ENCODE data around the gene USH2A. TPM values are rescaled to one million over a fixed set of nuclear protein-coding genes. Genes with fewer than 3 reads are reported as not detected.

The USH2A gene
- polyA plus RNA-seq, 1 of the 3 experiments (the other 2 are of a cell fraction) = under 0.01 TPM

- TF ChIP-seq, protein P1, sequence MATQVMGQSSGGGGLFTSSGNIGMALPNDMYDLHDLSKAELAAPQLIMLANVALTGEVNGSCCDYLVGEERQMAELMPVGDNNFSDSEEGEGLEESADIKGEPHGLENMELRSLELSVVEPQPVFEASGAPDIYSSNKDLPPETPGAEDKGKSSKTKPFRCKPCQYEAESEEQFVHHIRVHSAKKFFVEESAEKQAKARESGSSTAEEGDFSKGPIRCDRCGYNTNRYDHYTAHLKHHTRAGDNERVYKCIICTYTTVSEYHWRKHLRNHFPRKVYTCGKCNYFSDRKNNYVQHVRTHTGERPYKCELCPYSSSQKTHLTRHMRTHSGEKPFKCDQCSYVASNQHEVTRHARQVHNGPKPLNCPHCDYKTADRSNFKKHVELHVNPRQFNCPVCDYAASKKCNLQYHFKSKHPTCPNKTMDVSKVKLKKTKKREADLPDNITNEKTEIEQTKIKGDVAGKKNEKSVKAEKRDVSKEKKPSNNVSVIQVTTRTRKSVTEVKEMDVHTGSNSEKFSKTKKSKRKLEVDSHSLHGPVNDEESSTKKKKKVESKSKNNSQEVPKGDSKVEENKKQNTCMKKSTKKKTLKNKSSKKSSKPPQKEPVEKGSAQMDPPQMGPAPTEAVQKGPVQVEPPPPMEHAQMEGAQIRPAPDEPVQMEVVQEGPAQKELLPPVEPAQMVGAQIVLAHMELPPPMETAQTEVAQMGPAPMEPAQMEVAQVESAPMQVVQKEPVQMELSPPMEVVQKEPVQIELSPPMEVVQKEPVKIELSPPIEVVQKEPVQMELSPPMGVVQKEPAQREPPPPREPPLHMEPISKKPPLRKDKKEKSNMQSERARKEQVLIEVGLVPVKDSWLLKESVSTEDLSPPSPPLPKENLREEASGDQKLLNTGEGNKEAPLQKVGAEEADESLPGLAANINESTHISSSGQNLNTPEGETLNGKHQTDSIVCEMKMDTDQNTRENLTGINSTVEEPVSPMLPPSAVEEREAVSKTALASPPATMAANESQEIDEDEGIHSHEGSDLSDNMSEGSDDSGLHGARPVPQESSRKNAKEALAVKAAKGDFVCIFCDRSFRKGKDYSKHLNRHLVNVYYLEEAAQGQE (IDR thresholded peaks at IDR 0.05; ENCODE audit: low read depth, low read length) = no peak
- no peak for TF ChIP-seq RAD21 (IDR thresholded peaks at IDR 0.05; ENCODE audit: low read length)
- no peak for TF ChIP-seq EP300 (IDR thresholded peaks at IDR 0.05; ENCODE audit: borderline replicate concordance in 1 of 2, low read depth in 1 of 2, low read length in 1 of 2)
These were observed 674.8 kb downstream of the USH2A start (continued) for GRCh38 chr1:215748431-215748830.

DNA sequence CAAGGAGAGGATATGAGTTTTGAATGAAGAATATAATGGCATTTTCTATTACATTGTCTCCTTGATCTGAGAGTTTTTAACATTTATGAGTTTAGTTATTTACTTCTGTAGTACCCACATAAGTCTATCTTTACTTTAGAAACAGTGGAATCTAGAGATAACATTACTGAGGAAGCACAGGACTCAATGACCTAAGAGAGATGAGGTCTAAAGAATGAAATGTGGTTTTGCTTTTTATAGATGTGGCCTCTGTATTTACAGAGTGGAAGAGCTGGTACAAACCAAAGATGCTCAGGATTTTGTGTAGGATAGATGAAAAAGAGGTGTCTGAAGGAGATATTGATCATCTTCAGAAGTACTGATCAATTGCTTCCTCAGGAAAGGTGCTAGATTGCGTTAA lies 678.8 kb downstream of the USH2A start:
- no peak for DNase-seq
- WGBS (ENCODE audit: low lambda C conversion rate) = 44% methylated on average over 1 of the region's 1 CpG
- Histone ChIP-seq H4K20me1 (ENCODE audit: insufficient read depth) (no peaks in the 10 kb centered on the region), H3K36me3 (replicated peaks in 1 of 2; ENCODE audit: control insufficient read depth in 1 of 2, insufficient read depth in 2 of 2, low read length in 1 of 2) (no peaks in the 10 kb centered on the region), H3K27me3 (ENCODE audit: insufficient read depth) (no peaks in the 10 kb centered on the region), H2AFZ (ENCODE audit: low read depth) (no peak overlapping the region), H3K9ac (no peak overlapping the region), H3K9me3 (no peaks in the 10 kb centered on the region), H3F3A (replicated peaks; ENCODE audit: insufficient read depth) (no peaks in the 10 kb centered on the region), H3K79me2 (ENCODE audit: insufficient read depth) (no peaks in the 10 kb centered on the region), H3K4me3 (ENCODE audit: low read depth in 2 of 2, low read length in 1 of 2) (no peak overlapping the region), H3K4me2 (no peak overlapping the region), H3K4me1 (ENCODE audit: control insufficient read depth in 1 of 2, insufficient read depth in 2 of 2, low read depth in 1 of 2, low read length in 1 of 2) (peaks cover 0 to 6% of the 10 kb centered on the region in 2 experiments; a peak in 2 of 4 replicates), H3K27ac (ENCODE audit: low read depth in 2 of 2, low read length in 1 of 2) (no peak overlapping the region; a peak in 1 of 4 replicates), H3K9me2 (no peaks in the 10 kb centered on the region)
- ChIA-PET POLR2A (no interaction called here), CTCF (interaction anchor here (1.3 kb wide), 1 partner anchor 10 kb away, joined by 4 read pairs; no protein-coding TSS in a partner anchor)
- TF ChIP-seq, protein P2, sequence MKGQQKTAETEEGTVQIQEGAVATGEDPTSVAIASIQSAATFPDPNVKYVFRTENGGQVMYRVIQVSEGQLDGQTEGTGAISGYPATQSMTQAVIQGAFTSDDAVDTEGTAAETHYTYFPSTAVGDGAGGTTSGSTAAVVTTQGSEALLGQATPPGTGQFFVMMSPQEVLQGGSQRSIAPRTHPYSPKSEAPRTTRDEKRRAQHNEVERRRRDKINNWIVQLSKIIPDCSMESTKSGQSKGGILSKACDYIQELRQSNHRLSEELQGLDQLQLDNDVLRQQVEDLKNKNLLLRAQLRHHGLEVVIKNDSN (IDR thresholded peaks at IDR 0.05; ENCODE audit: borderline replicate concordance, low read depth) = no peak
- TF ChIP-seq, protein P3, sequence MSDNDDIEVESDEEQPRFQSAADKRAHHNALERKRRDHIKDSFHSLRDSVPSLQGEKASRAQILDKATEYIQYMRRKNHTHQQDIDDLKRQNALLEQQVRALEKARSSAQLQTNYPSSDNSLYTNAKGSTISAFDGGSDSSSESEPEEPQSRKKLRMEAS (IDR thresholded peaks at IDR 0.05; ENCODE audit: low read depth) = no peak
- TF ChIP-seq JUND (IDR thresholded peaks at IDR 0.05) (no peak), RAD21 (IDR thresholded peaks at IDR 0.05; ENCODE audit: low read length) (no peak), NFIC (IDR thresholded peaks at IDR 0.05; ENCODE audit: borderline replicate concordance) (no peak), TCF12 (IDR thresholded peaks at IDR 0.05) (no peak), NRF1 (IDR thresholded peaks at IDR 0.05; ENCODE audit: low read depth, low read length) (no peak), EZH2phosphoT487 (IDR thresholded peaks at IDR 0.05; ENCODE audit: borderline replicate concordance, low read depth) (no peak), POLR2AphosphoS5 (IDR thresholded peaks at IDR 0.05; ENCODE audit: low read depth, low read length) (no peak), RCOR1 (IDR thresholded peaks at IDR 0.05; ENCODE audit: low read length) (no peak), YY1 (IDR thresholded peaks at IDR 0.05; ENCODE audit: low read depth) (no peak), SIN3A (IDR thresholded peaks at IDR 0.05; ENCODE audit: borderline replicate concordance, low read depth, low read length) (no peak), IRF3 (IDR thresholded peaks at IDR 0.05; ENCODE audit: low read depth, low read length) (no peak), RXRA (IDR thresholded peaks at IDR 0.05; ENCODE audit: borderline replicate concordance, low read depth) (no peak), CHD2 (IDR thresholded peaks at IDR 0.05; ENCODE audit: low read length, partially characterized antibody) (no peak), GATA2 (CRISPR knock-in tag; IDR thresholded peaks at IDR 0.05) (no peak), MEF2A (IDR thresholded peaks at IDR 0.05; ENCODE audit: borderline replicate concordance, low read depth) (no peak), TAF1 (IDR thresholded peaks at IDR 0.05; ENCODE audit: borderline replicate concordance, low read depth, low read length) (no peak)
- TF ChIP-seq, protein P4, sequence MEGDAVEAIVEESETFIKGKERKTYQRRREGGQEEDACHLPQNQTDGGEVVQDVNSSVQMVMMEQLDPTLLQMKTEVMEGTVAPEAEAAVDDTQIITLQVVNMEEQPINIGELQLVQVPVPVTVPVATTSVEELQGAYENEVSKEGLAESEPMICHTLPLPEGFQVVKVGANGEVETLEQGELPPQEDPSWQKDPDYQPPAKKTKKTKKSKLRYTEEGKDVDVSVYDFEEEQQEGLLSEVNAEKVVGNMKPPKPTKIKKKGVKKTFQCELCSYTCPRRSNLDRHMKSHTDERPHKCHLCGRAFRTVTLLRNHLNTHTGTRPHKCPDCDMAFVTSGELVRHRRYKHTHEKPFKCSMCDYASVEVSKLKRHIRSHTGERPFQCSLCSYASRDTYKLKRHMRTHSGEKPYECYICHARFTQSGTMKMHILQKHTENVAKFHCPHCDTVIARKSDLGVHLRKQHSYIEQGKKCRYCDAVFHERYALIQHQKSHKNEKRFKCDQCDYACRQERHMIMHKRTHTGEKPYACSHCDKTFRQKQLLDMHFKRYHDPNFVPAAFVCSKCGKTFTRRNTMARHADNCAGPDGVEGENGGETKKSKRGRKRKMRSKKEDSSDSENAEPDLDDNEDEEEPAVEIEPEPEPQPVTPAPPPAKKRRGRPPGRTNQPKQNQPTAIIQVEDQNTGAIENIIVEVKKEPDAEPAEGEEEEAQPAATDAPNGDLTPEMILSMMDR (IDR thresholded peaks at IDR 0.05) = no peak
- TF ChIP-seq, protein P1 (IDR thresholded peaks at IDR 0.05; ENCODE audit: low read depth, low read length) = no peak
